ENCODE results near the gene POLR2B. TPM values are rescaled to one million over a fixed set of nuclear protein-coding genes. Genes with fewer than 3 reads are reported as not detected.
A peak's percentile ranks its signal among the peaks of the same experiment; 100 is the strongest.

The POLR2B gene
- polyA plus RNA-seq, 1 experiment: 163 TPM

DNA sequence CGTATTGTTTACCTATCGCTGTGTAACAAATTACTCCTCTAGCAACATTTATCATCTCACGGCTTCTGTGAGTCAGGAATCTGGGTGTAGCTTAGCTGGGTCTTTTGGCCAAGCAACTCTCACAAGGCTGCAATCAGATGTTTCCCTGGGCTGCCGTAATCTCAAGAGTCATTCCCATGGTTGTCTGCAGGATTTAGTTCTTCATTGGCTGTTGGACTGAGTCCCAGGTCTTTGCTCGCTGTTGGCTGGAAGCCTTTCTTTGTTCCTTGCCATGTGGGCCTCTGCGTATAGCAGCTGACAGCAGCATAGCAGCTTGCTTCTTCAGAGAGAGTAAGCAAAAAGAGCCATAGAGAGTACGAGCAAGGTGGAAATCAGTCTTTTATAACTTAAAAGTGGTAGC lies 16.8 kb downstream of the POLR2B start:
- Histone ChIP-seq H3K4me3 (ENCODE audit: low read depth, low read length) (no peak overlapping the region), H3K27ac (ENCODE audit: low read depth, low read length) (peak overlapping the region; percentile 71), H3K9me3 (ENCODE audit: control insufficient read depth, insufficient read depth, low read length) (no peaks in the 10 kb centered on the region), H3K27me3 (ENCODE audit: control insufficient read depth, insufficient read depth, low read length) (no peaks in the 10 kb centered on the region)
- TF ChIP-seq, protein P1, sequence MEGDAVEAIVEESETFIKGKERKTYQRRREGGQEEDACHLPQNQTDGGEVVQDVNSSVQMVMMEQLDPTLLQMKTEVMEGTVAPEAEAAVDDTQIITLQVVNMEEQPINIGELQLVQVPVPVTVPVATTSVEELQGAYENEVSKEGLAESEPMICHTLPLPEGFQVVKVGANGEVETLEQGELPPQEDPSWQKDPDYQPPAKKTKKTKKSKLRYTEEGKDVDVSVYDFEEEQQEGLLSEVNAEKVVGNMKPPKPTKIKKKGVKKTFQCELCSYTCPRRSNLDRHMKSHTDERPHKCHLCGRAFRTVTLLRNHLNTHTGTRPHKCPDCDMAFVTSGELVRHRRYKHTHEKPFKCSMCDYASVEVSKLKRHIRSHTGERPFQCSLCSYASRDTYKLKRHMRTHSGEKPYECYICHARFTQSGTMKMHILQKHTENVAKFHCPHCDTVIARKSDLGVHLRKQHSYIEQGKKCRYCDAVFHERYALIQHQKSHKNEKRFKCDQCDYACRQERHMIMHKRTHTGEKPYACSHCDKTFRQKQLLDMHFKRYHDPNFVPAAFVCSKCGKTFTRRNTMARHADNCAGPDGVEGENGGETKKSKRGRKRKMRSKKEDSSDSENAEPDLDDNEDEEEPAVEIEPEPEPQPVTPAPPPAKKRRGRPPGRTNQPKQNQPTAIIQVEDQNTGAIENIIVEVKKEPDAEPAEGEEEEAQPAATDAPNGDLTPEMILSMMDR (IDR thresholded peaks at IDR 0.05; ENCODE audit: low read depth, low read length): no peak
- ChIA-PET POLR2A (interaction anchor here (0.6 to 1.3 kb wide), 2 partner anchors 17 to 538 kb away, joined by 3 to 5 read pairs; partner anchors contain the start of genes NOA1 and POLR2B), CTCF (interaction anchor here (1.5 kb wide), 1 partner anchor 168 kb away, joined by 11 read pairs; no protein-coding TSS in a partner anchor)
- peak; percentile 87 for DNase-seq (ENCODE audit: low read depth, low spot score)

DNA sequence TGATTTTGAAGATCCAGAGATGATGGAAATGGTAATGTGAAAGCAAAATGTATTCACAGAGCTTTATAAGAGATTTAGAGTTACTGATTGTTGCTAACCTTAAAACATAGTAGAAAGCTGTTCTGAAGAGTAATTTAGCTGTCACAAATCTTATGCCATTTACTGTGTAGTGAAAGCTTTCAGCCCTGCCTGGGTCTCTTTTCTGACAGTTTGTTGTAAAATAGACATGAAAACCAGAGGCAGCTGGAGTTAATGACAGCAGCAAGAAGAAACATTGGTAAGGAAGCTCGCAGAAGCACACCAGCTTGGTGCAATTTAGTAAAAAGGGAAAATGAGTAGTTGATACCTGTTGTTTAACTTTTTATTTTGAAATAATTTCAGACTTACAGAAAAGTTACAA lies 21.1 kb downstream of the POLR2B start:
- no peak overlapping the region for H3K27ac ChIP-seq (ENCODE audit: low read depth, low read length)
- POLR2A ChIA-PET: no interaction called here
- no peak overlapping the region for H3K4me3 ChIP-seq (ENCODE audit: low read depth, low read length)
- no peak for DNase-seq (ENCODE audit: low read depth, low spot score)
- no peaks in the 10 kb centered on the region for H3K9me3 ChIP-seq (ENCODE audit: control insufficient read depth, insufficient read depth, low read length)
- TF ChIP-seq, protein P1 (IDR thresholded peaks at IDR 0.05; ENCODE audit: low read depth, low read length): no peak
- H3K27me3 ChIP-seq (ENCODE audit: control insufficient read depth, insufficient read depth, low read length): no peaks in the 10 kb centered on the region
- CTCF ChIA-PET: no interaction called here

DNA sequence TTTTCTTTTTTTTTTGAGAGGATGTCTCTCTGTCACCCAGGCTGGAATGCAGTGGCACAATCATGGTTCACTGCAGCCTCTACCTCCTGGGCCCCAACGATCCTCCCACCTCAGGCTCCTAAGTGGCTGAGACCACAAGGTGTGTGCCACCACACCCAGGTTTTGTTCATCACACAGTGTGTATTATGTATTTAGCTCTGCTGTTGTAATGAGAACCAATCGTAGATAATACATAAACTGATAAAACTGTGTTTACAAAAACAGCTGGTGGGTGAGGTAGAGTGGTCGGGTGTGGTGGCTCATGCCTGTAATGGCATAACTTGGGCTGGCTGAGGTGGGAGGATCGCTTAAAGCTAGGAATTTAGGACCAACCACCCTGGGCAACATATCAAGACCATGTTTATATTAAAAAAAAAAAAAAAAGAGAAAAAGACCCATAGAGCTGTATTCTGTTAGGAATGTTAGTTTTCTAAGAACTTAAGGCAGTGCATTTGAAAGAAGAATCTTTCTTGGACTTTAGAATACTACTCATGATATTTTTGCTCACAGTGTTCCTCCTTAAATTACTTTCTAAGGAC lies 34.9 kb downstream of the POLR2B start:
- CTCF ChIA-PET: interaction anchor here (0.7 kb wide), 1 partner anchor 70 kb away, joined by 3 read pairs; no protein-coding TSS in a partner anchor
- TF ChIP-seq, protein P1 (IDR thresholded peaks at IDR 0.05; ENCODE audit: low read depth, low read length): no peak
- no peak for DNase-seq (ENCODE audit: low read depth, low spot score)
- no peaks in the 10 kb centered on the region for H3K9me3 ChIP-seq (ENCODE audit: control insufficient read depth, insufficient read depth, low read length)
- no peak overlapping the region for H3K27ac ChIP-seq (ENCODE audit: low read depth, low read length)
- H3K27me3 ChIP-seq (ENCODE audit: control insufficient read depth, insufficient read depth, low read length): no peaks in the 10 kb centered on the region
- H3K4me3 ChIP-seq (ENCODE audit: low read depth, low read length): no peak overlapping the region
- POLR2A ChIA-PET: interaction anchor here (0.7 kb wide), 1 partner anchor 67 kb away, joined by 3 read pairs; no protein-coding TSS in a partner anchor

DNA sequence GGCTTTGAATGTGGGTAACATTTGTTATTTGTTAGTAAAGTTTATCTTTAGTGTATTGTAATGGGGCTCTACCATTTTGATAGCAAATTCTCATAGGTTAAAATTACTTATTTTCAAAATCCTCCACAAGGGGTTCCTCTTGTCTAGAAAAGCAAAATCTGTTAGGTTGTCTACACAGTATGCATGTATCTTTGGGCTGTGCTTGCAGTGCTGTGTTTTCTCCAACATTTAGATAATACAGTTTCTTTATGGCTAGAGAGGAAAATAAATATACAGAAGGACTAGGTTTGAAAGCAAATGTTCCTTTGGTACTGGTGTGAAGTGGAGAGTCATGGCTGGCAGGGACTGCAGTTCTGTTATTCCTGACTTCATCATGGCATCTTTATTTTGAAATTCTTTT lies 40.3 kb downstream of the POLR2B start:
- Histone ChIP-seq H3K27me3 (ENCODE audit: control insufficient read depth, insufficient read depth, low read length) (no peaks in the 10 kb centered on the region), H3K4me3 (ENCODE audit: low read depth, low read length) (no peak overlapping the region), H3K27ac (ENCODE audit: low read depth, low read length) (no peak overlapping the region), H3K9me3 (ENCODE audit: control insufficient read depth, insufficient read depth, low read length) (no peaks in the 10 kb centered on the region)
- TF ChIP-seq, protein P1 (IDR thresholded peaks at IDR 0.05; ENCODE audit: low read depth, low read length): no peak
- POLR2A ChIA-PET: interaction anchor here (0.7 kb wide), 1 partner anchor 91 kb away, joined by 3 read pairs; the partner anchor contains the start of gene IGFBP7
- no peak for DNase-seq (ENCODE audit: low read depth, low spot score)
- CTCF ChIA-PET: interaction anchor here (1.0 to 1.6 kb wide), 2 partner anchors 19 to 145 kb away, joined by 5 read pairs; no protein-coding TSS in a partner anchor

DNA sequence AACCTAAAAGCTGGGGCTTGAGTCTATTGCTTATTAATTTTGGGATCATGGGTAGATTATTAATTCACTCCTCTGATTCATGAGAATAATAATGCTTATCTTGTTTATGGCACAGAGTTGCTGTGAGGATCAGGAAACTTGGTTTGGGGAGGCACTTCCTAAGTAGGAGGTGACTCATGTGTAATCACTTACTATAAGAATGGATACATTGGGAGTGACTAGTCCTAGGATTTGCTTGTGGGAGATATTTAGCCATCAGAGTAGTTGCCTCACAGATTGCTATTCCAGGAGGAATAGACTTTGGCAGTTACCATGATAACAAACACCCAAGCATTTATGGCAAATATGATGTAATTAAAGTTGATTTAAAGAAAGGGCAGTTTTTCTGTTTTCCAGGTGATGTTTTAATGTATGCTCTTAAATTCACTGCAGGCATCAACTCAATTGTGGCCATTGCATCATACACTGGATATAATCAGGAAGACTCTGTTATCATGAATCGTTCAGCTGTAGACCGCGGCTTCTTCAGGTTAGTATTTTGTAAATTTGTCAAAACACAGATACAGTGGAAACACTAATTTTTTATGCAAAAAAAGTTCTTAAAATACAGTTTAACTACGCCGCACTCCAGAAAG lies 41.9 kb downstream of the POLR2B start:
- ChIA-PET POLR2A (no interaction called here), CTCF (interaction anchor here (2.4 kb wide), 1 partner anchor 143 kb away, joined by 9 read pairs; no protein-coding TSS in a partner anchor)
- Histone ChIP-seq H3K4me3 (ENCODE audit: low read depth, low read length) (no peak overlapping the region), H3K27ac (ENCODE audit: low read depth, low read length) (no peak overlapping the region), H3K27me3 (ENCODE audit: control insufficient read depth, insufficient read depth, low read length) (no peaks in the 10 kb centered on the region), H3K9me3 (ENCODE audit: control insufficient read depth, insufficient read depth, low read length) (no peaks in the 10 kb centered on the region)
- TF ChIP-seq, protein P1 (IDR thresholded peaks at IDR 0.05; ENCODE audit: low read depth, low read length): no peak
- DNase-seq (ENCODE audit: low read depth, low spot score): peak; percentile 49
